ENCODE results near the gene PCMT1. TPM values are rescaled to one million over a fixed set of nuclear protein-coding genes. Genes with fewer than 3 reads are reported as not detected.

PCMT1 gene
- total and polyA plus RNA-seq, 10 of the 15 experiments (the other 5 are each of a cell fraction or from before 2014, with no cell fraction given) = 48.5 to 126 (median 81.2) TPM

DNA sequence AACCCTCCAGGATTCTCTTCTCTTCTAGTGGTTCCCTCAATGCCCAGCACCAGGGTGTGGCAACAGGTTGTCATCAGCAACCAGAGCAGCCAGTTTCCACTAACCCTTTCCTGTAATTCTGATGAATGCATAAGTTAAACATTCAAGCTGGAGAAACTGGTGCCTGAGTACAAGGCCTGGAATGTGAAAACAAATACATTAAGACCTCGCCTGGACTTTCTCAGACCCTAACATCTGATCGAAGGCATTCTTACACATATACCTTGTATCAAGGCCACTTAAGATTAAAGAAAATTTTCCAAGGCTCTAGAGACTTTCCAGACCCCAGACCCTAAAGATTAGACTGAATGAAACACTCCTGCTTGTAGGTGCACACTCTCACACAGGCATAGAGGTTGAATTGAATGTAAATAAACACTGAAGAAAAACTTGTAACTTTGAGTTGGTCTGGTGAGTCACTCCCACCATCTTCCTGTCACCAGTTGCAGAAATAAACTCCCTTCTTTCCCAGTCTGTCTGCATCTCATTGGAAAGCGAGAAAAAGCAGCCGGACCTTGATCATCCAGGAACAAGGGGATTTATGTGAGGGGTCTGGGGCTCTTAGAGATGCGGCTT is 105.6 kb downstream of the PCMT1 start (continued):
- TF ChIP-seq ZNF687 (IDR thresholded peaks at IDR 0.05) (no peak), TARDBP (IDR thresholded peaks at IDR 0.05; ENCODE audit: borderline replicate concordance) (no peak), NKRF (conservative IDR thresholded peaks at IDR 0.05) (no peak), RAD51 (IDR thresholded peaks at IDR 0.05) (no peak)

DNA sequence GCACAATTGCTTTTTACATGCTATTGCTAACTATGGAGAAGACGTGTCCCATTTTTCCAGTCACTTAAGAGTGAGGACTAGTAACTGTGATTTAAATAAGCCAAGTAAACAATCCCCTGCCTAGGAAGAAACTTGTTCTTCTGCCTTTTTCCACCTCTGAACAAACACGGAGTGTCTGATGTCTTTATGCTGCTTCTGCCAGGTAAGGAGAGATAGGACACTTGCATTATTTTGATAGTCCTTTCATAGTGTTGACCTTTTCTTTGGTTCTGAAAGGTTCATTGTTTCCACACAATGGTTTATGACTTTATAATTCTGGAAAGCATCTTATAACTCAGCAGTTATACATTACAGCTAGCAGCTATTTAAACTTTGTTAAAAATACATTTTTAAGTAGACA is 106.2 kb downstream of the PCMT1 start:
- peaks cover 4 to 6% of the 10 kb centered on the region in 2 experiments; a peak in 3 of 4 replicates for H3K27me3 ChIP-seq (replicated peaks in 1 of 2; ENCODE audit: control insufficient read depth in 2 of 2, insufficient read depth in 2 of 2, low read length in 1 of 2)
- no peak for DNase-seq (ENCODE audit: low read depth, low spot score)
- no peak overlapping the region for H3K4me3 ChIP-seq
- ChIA-PET POLR2A (no interaction called here), RAD21 (ENCODE audit: unreplicated experiment) (no interaction called here), CTCF (interaction anchor here (1.4 kb wide), 1 partner anchor 19 kb away, joined by 3 read pairs; no protein-coding TSS in a partner anchor), SMC1A (ENCODE audit: uncharacterized antibody, unreplicated experiment) (no interaction called here)
- in situ Hi-C loops (cut with MboI) (no loop called here), intact Hi-C loops (cut with micrococcal nuclease; ENCODE audit: unreplicated experiment) (no loop called here)
- H3K4me2 ChIP-seq (ENCODE audit: control insufficient read depth, insufficient read depth) = no peak overlapping the region
- H3K9me3 ChIP-seq (replicated peaks; ENCODE audit: control insufficient read depth, insufficient read depth, low read length) = no peaks in the 10 kb centered on the region
- no peak overlapping the region for H2AFZ ChIP-seq (ENCODE audit: control insufficient read depth, low read depth, low read length)
- no peak for ATAC-seq
- H3K27ac ChIP-seq (ENCODE audit: control insufficient read depth, insufficient read depth) = no peak overlapping the region
- peaks cover 7% of the 10 kb centered on the region for H3K4me1 ChIP-seq (ENCODE audit: control insufficient read depth, insufficient read depth, low read length)
- H3K9ac ChIP-seq (ENCODE audit: control insufficient read depth, insufficient read depth, low read length) = no peak overlapping the region
- FAIRE-seq = no peak
- no peaks in the 10 kb centered on the region for H3K36me3 ChIP-seq (ENCODE audit: control insufficient read depth in 2 of 2, insufficient read depth in 2 of 2, low read length in 1 of 2)
- H4K20me1 ChIP-seq (ENCODE audit: control insufficient read depth, insufficient read depth) = no peaks in the 10 kb centered on the region
- 14% methylated on average over 2 of the region's 2 CpGs for whole genome bisulfite sequencing (ENCODE audit: insufficient coverage, insufficient replicate concordance, low lambda C conversion rate, missing lambda C conversion rate)
- H3K79me2 ChIP-seq (ENCODE audit: control insufficient read depth, insufficient read depth, low read length) = no peaks in the 10 kb centered on the region
- no TSS peak for BruUV-seq (replicated peaks)
- TF ChIP-seq RB1 (IDR thresholded peaks at IDR 0.05; ENCODE audit: borderline replicate concordance) = no peak
- no peak for TF ChIP-seq CTCF (IDR thresholded peaks at IDR 0.05 in 2 of 3, conservative IDR thresholded peaks at IDR 0.05 in 1 of 3; ENCODE audit: control insufficient read depth in 2 of 3, extremely low read depth in 1 of 3, insufficient read depth in 1 of 3, low read depth in 3 of 3, low read length in 3 of 3)
- no peak for TF ChIP-seq WRNIP1 (IDR thresholded peaks at IDR 0.05; ENCODE audit: borderline replicate concordance, low read depth, low read length)
- no peak for TF ChIP-seq RAD21 (IDR thresholded peaks at IDR 0.05; ENCODE audit: insufficient read depth, low read depth, low read length)
- TF ChIP-seq NFYA (IDR thresholded peaks at IDR 0.05; ENCODE audit: borderline replicate concordance, low read depth, low read length) = no peak
- no peak for TF ChIP-seq SMAD5 (IDR thresholded peaks at IDR 0.05; ENCODE audit: low read depth)
- TF ChIP-seq ZNF217 (IDR thresholded peaks at IDR 0.05) = no peak
- TF ChIP-seq SPI1 (IDR thresholded peaks at IDR 0.05; ENCODE audit: borderline replicate concordance, insufficient read depth, low read depth, low read length) = no peak
- no peak for TF ChIP-seq SP1 (IDR thresholded peaks at IDR 0.05; ENCODE audit: low read depth, low read length)
- no peak for TF ChIP-seq CBX5 (IDR thresholded peaks at IDR 0.05; ENCODE audit: low read depth)
